ENCODE results near the gene TNFRSF12A.

The TNFRSF12A gene

GRCh38 chr16:3025032-3026002 lies 5.1 kb downstream of the TNFRSF12A start:
- H3K4me1 ChIP-seq (ENCODE audit: control insufficient read depth, insufficient read depth, low read length) = peaks cover 32% of the 10 kb centered on the region
- H3K4me3 ChIP-seq (ENCODE audit: low read length) = no peak overlapping the region
- peaks cover 11% of the 10 kb centered on the region for H3K27me3 ChIP-seq (ENCODE audit: control insufficient read depth, insufficient read depth, low read length)

GRCh38 chr16:3026003-3026378 lies 5.8 kb downstream of the TNFRSF12A start:
- H3K4me1 ChIP-seq (ENCODE audit: control insufficient read depth, insufficient read depth, low read length) = peaks cover 33% of the 10 kb centered on the region
- no peaks in the 10 kb centered on the region for H3K9me3 ChIP-seq (ENCODE audit: control insufficient read depth, low read length)
- no peak overlapping the region for H3K9ac ChIP-seq (ENCODE audit: low read length)
- H3K36me3 ChIP-seq (ENCODE audit: control insufficient read depth, insufficient read depth, low read length) = no peaks in the 10 kb centered on the region
- peaks cover 16% of the 10 kb centered on the region for H3K27me3 ChIP-seq (ENCODE audit: control insufficient read depth, insufficient read depth, low read length)
- H3K4me3 ChIP-seq (ENCODE audit: low read length) = no peak overlapping the region

More at GRCh38 chr16:3025032-3026002, 5.1 kb downstream of the TNFRSF12A start:
- Histone ChIP-seq H3K9ac (ENCODE audit: low read length) (no peak overlapping the region), H3K36me3 (ENCODE audit: control insufficient read depth, insufficient read depth, low read length) (no peaks in the 10 kb centered on the region), H3K9me3 (ENCODE audit: control insufficient read depth, low read length) (no peaks in the 10 kb centered on the region)

- H3K4me3 ChIP-seq (ENCODE audit: low read length) = no peak overlapping the region
- no peaks in the 10 kb centered on the region for H3K36me3 ChIP-seq (ENCODE audit: control insufficient read depth, insufficient read depth, low read length)
- no peaks in the 10 kb centered on the region for H3K9me3 ChIP-seq (ENCODE audit: control insufficient read depth, low read length)
- H3K27me3 ChIP-seq (ENCODE audit: control insufficient read depth, insufficient read depth, low read length) = peaks cover 16% of the 10 kb centered on the region
- H3K9ac ChIP-seq (ENCODE audit: low read length) = no peak overlapping the region
- H3K4me1 ChIP-seq (ENCODE audit: control insufficient read depth, insufficient read depth, low read length) = peaks cover 33% of the 10 kb centered on the region
These were observed 6.7 kb downstream of the TNFRSF12A start for GRCh38 chr16:3026609-3027488.

GRCh38 chr16:3027489-3027795 lies 7.3 kb downstream of the TNFRSF12A start:
- Histone ChIP-seq H3K27me3 (ENCODE audit: control insufficient read depth, insufficient read depth, low read length) (peaks cover 16% of the 10 kb centered on the region), H3K4me1 (ENCODE audit: control insufficient read depth, insufficient read depth, low read length) (peaks cover 27% of the 10 kb centered on the region), H3K36me3 (ENCODE audit: control insufficient read depth, insufficient read depth, low read length) (no peaks in the 10 kb centered on the region), H3K9ac (ENCODE audit: low read length) (no peak overlapping the region), H3K4me3 (ENCODE audit: low read length) (no peak overlapping the region), H3K9me3 (ENCODE audit: control insufficient read depth, low read length) (no peaks in the 10 kb centered on the region)

- Histone ChIP-seq H3K27me3 (ENCODE audit: control insufficient read depth, insufficient read depth, low read length) (peaks cover 16% of the 10 kb centered on the region), H3K9me3 (ENCODE audit: control insufficient read depth, low read length) (no peaks in the 10 kb centered on the region), H3K9ac (ENCODE audit: low read length) (no peak overlapping the region), H3K36me3 (ENCODE audit: control insufficient read depth, insufficient read depth, low read length) (no peaks in the 10 kb centered on the region), H3K4me1 (ENCODE audit: control insufficient read depth, insufficient read depth, low read length) (peaks cover 20% of the 10 kb centered on the region), H3K4me3 (ENCODE audit: low read length) (no peak overlapping the region)
These were observed 8.0 kb downstream of the TNFRSF12A start for GRCh38 chr16:3027983-3028715.

GRCh38 chr16:3028716-3029319 lies 8.7 kb downstream of the TNFRSF12A start:
- Histone ChIP-seq H3K36me3 (ENCODE audit: control insufficient read depth, insufficient read depth, low read length) (no peaks in the 10 kb centered on the region), H3K9ac (ENCODE audit: low read length) (no peak overlapping the region), H3K9me3 (ENCODE audit: control insufficient read depth, low read length) (no peaks in the 10 kb centered on the region), H3K27me3 (ENCODE audit: control insufficient read depth, insufficient read depth, low read length) (peaks cover 16% of the 10 kb centered on the region), H3K4me1 (ENCODE audit: control insufficient read depth, insufficient read depth, low read length) (peaks cover 15% of the 10 kb centered on the region), H3K4me3 (ENCODE audit: low read length) (no peak overlapping the region)

GRCh38 chr16:3029491-3030221 lies 9.5 kb downstream of the TNFRSF12A start:
- no peaks in the 10 kb centered on the region for H3K36me3 ChIP-seq (ENCODE audit: control insufficient read depth, insufficient read depth, low read length)
- H3K27me3 ChIP-seq (ENCODE audit: control insufficient read depth, insufficient read depth, low read length) = peaks cover 16% of the 10 kb centered on the region
- H3K4me3 ChIP-seq (ENCODE audit: low read length) = no peak overlapping the region
- no peak overlapping the region for H3K9ac ChIP-seq (ENCODE audit: low read length)
- H3K9me3 ChIP-seq (ENCODE audit: control insufficient read depth, low read length) = no peaks in the 10 kb centered on the region
- H3K4me1 ChIP-seq (ENCODE audit: control insufficient read depth, insufficient read depth, low read length) = peaks cover 15% of the 10 kb centered on the region

- Histone ChIP-seq H3K27me3 (ENCODE audit: control insufficient read depth, insufficient read depth, low read length) (peaks cover 20% of the 10 kb centered on the region), H3K4me3 (ENCODE audit: low read length) (no peak overlapping the region), H3K9me3 (ENCODE audit: control insufficient read depth, low read length) (no peaks in the 10 kb centered on the region), H3K9ac (ENCODE audit: low read length) (no peak overlapping the region), H3K36me3 (ENCODE audit: control insufficient read depth, insufficient read depth, low read length) (no peaks in the 10 kb centered on the region), H3K4me1 (ENCODE audit: control insufficient read depth, insufficient read depth, low read length) (peaks cover 17% of the 10 kb centered on the region)
These were observed 10.3 kb downstream of the TNFRSF12A start for GRCh38 chr16:3030222-3031212.

GRCh38 chr16:3032624-3033023 lies 12.5 kb downstream of the TNFRSF12A start:
- Histone ChIP-seq H3K4me1 (ENCODE audit: control insufficient read depth, insufficient read depth, low read length) (peaks cover 29% of the 10 kb centered on the region), H3K9ac (ENCODE audit: low read length) (no peak overlapping the region), H3K27me3 (ENCODE audit: control insufficient read depth, insufficient read depth, low read length) (peaks cover 38% of the 10 kb centered on the region)

GRCh38 chr16:3035289-3035971 lies 15.3 kb downstream of the TNFRSF12A start:
- Histone ChIP-seq H3K36me3 (ENCODE audit: control insufficient read depth, insufficient read depth, low read length) (no peaks in the 10 kb centered on the region), H3K9ac (ENCODE audit: low read length) (peak overlapping the region; percentile 91), H3K27me3 (ENCODE audit: control insufficient read depth, insufficient read depth, low read length) (peaks cover 51% of the 10 kb centered on the region), H3K4me1 (ENCODE audit: control insufficient read depth, insufficient read depth, low read length) (peaks cover 29% of the 10 kb centered on the region), H3K9me3 (ENCODE audit: control insufficient read depth, low read length) (no peaks in the 10 kb centered on the region), H3K4me3 (ENCODE audit: low read length) (peak overlapping the region; percentile 46)

More at GRCh38 chr16:3032624-3033023, 12.5 kb downstream of the TNFRSF12A start:
- H3K4me3 ChIP-seq (ENCODE audit: low read length) = no peak overlapping the region
- no peaks in the 10 kb centered on the region for H3K36me3 ChIP-seq (ENCODE audit: control insufficient read depth, insufficient read depth, low read length)
- no peaks in the 10 kb centered on the region for H3K9me3 ChIP-seq (ENCODE audit: control insufficient read depth, low read length)

Data from mucosa of stomach (tissue), 1 donor.